AG10803 (cell line): ENCODE measurements around the gene CDKAL1.
"Not testable (repeated sequence)": the region's sequence is repeated elsewhere in the genome, so short reads cannot be mapped to it uniquely, and the experiment has no call there.

Experiments used
- DNase-seq: peaks from one replicate; pipeline ENCODE4 v3.0.0; 2010; ENCODE audit warnings: low read depth
- H3K4me3 ChIP-seq: 2 replicates; pipeline ENCODE4 v1.5.1; 2011; ENCODE audit warnings: mild to moderate bottlenecking, low read length, control low read depth
- TF ChIP-seq, protein P1 (sequence below): conservative IDR thresholded peaks from 2 replicates; pipeline ENCODE4 v1.5.1; 2011; ENCODE audit warnings: mild to moderate bottlenecking, low read length, control low read depth, inconsistent platforms

The CDKAL1 gene

DNA sequence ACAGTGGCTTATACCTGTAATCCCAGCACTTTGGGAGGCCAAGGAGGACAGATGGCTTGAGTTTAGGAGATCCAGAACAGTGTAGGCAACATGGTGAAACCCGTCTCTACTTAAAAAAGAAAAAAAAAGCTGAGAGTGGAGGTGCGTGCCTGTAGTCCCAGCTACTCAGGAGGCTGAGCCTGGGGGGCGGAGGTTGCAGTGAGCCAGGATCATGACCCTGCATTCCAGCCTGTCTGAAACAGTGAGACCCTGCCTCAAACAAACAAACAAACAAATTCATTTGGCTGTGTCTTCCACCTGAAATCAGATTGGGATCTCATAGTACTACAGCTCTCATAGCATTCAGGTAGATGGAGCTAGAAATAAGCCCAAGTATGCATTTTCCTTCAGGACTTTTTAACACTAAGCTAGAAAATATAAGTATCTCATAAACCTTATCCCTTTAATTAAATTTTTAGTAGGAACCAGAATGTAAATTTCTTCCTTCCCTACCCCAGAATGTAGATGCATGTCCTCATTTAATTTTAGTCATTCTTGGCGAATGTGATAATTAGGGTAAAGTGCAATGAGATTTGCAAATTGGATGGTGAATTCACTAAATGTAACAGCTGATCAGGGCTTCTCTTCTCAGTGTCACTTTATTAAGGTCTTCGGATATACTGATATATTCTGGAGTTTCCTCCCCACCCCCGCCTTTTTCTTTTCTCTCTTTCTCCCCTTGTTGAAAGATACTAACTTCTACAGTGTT, 190.4 kb downstream of the CDKAL1 start:
- no peak overlapping the region for H3K4me3 ChIP-seq
- DNase-seq, result no peak
- TF ChIP-seq, protein P1, sequence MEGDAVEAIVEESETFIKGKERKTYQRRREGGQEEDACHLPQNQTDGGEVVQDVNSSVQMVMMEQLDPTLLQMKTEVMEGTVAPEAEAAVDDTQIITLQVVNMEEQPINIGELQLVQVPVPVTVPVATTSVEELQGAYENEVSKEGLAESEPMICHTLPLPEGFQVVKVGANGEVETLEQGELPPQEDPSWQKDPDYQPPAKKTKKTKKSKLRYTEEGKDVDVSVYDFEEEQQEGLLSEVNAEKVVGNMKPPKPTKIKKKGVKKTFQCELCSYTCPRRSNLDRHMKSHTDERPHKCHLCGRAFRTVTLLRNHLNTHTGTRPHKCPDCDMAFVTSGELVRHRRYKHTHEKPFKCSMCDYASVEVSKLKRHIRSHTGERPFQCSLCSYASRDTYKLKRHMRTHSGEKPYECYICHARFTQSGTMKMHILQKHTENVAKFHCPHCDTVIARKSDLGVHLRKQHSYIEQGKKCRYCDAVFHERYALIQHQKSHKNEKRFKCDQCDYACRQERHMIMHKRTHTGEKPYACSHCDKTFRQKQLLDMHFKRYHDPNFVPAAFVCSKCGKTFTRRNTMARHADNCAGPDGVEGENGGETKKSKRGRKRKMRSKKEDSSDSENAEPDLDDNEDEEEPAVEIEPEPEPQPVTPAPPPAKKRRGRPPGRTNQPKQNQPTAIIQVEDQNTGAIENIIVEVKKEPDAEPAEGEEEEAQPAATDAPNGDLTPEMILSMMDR, result no peak

DNA sequence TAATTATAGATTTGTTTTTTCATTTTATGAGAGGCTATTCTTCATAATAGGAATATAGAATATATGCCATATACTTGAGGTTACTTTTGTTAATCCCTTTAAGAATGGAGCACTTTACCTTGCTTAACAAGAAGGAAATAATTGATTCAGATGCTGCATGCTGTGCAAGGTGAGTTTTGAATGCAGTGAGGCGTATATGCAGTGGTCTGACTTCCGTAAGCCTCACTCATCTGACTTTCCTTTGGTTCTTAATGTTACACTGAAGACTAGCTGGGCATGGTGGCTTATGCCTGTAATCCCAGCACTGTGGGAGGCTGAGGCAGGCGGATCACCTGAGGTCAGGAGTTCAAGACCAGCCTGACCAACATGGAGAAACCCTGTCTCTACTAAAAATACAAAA, 191.0 kb downstream of the CDKAL1 start:
- DNase-seq, H3K4me3 ChIP-seq: not testable (repeated sequence)

DNA sequence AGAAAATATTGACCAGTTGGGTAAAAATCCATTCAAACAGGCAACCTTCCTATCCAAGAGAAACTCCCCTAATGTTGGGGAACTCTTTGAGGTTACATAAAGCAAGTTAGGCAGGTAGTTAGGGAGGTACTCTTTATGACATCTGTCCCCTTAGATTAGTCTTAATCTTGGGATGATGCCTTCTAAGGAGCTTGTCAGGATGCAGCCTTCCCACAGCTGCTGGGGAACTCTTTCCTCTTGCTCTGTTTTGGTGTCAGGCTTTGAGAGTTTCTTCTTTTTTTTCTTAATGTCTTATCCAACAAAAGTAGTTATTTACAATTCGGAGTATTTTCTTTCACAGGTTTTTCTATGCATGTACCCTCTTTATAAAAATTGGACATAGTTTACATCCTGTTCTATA, 194.8 kb downstream of the CDKAL1 start:
- TF ChIP-seq, protein P1, result no peak
- no peak for DNase-seq

DNA sequence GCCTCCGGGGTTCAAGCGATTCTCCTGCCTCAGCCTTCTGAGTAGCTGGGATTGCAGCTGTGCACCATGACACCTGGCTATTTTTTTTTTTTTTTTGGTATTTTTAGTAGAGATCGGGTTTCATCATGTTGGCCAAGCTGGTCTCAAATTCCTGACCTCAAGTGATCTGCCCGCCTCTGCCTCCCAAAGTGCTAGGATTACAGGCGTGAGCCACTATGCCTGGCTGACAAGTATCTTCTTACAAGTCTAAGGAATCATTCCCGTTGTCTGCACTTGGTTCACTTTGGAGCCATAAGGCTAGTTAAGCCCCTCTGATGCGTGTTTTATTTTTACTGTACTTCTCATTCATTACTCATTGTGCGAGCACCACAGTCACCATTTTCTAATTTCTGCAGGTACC, 198.1 kb downstream of the CDKAL1 start:
- not testable (repeated sequence) for DNase-seq, H3K4me3 ChIP-seq

More for the DNA sequence above, 194.8 kb downstream of the CDKAL1 start:
- no peak overlapping the region for H3K4me3 ChIP-seq

DNA sequence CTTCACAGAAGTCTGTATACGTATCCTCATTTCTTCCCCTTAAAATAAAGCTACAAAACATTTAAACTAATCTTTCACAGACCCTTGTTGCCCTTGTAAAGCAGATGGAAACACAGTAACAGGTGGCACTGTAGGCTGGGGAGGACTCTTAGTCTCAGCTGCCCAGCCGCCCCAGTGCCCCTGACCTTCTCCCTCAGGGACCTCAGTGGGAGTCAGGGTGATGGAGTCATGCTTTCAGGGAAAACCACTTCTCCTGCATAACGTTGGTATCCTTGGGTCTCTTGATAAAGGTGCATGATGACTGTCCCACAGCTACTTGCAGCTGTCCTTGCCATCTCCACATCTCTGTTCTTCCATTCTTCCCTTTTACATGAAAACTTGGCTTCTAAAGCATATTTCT, 198.6 kb downstream of the CDKAL1 start:
- no peak for DNase-seq
- no peak overlapping the region for H3K4me3 ChIP-seq
- TF ChIP-seq, protein P1, result no peak

DNA sequence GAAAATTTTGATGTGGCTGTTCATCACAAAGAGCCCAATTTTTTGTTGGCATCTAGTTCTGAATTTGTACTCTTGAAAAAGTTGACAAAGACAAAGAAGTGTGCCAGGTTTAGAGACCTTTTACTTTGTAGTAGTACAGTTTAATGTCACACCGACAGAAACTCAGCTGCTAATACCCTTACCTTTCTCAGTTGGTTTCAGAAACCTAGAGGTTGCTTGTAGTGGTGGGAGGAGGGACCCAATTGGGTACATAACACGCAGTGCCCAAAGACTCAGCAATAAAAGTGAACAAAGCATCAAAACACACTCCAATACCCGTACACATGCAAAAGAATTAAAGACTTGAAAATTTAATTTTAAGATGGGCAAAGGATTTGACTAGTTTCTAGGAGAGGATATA, 203.7 kb downstream of the CDKAL1 start:
- no peak overlapping the region for H3K4me3 ChIP-seq
- DNase-seq, result no peak
- TF ChIP-seq, protein P1, result no peak

DNA sequence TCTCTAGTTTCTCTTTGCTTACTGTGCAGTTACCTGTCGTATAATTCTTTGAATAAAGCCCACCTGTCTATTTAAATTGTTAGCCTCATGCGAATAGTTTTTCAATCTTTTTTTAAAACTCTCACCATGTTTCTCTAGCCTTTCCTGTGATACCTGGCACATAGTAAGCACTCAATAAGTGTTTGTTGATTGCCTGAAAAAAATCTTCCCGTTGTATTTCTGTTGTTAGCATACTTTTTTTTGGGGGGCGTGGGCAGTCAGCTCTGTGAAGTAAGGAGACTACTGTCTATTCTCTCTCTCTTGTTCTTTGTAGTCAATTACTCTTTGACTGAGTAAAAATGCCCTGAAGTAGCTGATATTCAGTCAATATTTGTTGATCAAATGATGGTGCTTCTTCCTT, 205.8 kb downstream of the CDKAL1 start:
- TF ChIP-seq, protein P1, result no peak
- H3K4me3 ChIP-seq, result no peak overlapping the region
- DNase-seq, result no peak

DNA sequence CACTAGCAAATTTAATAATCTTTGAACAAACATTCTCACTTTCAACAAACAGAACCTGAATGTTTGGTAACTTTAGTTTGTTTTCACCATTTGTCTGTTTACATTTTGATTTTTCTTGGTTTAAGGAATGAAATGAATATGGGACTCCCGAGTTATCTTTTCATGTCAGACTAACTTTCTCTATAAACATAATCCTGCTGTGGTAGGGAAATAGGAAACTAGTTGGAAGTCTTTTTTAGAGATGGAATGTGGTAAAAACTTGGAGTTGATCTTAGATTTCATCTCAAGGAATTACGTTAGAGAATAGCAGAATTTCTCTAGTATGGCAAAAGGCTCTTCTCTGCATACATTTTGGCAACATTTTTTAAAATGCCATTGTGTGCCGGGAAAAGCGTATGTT, 206.5 kb downstream of the CDKAL1 start:
- TF ChIP-seq, protein P1, result no peak
- no peak overlapping the region for H3K4me3 ChIP-seq
- DNase-seq, result no peak
